ENCODE results near the gene SLK. TPM values are rescaled to one million over a fixed set of nuclear protein-coding genes. Genes with fewer than 3 reads are reported as not detected.

The SLK gene
- total RNA-seq, 6 experiments from 2014 or later: 7.9 to 16.3 (median 13.0) TPM

DNA sequence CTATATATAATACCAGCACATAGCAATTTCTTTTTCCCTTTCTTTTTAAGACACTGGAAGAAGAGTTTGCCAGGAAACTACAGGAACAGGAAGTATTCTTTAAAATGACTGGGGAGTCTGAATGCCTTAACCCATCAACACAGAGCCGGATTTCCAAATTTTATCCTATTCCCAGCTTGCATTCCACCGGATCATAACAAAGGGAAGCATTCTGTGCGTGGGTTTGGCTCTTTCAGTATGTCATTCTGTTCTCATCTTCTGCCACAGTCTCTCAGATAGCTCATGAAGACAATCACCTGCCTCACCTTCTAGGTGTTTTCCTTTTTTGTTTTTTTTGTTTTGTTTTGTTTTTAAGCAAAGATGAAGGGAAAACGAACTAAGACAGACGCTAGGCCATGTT lies 58.6 kb downstream of the SLK start:
- WGBS (ENCODE audit: insufficient coverage, low coverage, low lambda C conversion rate, missing lambda C conversion rate): 71% methylated on average over 5 of the region's 5 CpGs
- ATAC-seq (peak in 1 of 4 donors; percentile 24), DNase-seq (no peak)
- no peak overlapping the region for H3K4me3 ChIP-seq
- H3K27ac ChIP-seq: no peak overlapping the region
- H3K27me3 ChIP-seq: peaks cover 0 to 3% of the 10 kb centered on the region in 2 donors
- H3K36me3 ChIP-seq: peaks cover 0 to 43% (median 14%) of the 10 kb centered on the region in 4 donors
- H3K9me3 ChIP-seq: no peaks in the 10 kb centered on the region
- TF ChIP-seq, protein P1, sequence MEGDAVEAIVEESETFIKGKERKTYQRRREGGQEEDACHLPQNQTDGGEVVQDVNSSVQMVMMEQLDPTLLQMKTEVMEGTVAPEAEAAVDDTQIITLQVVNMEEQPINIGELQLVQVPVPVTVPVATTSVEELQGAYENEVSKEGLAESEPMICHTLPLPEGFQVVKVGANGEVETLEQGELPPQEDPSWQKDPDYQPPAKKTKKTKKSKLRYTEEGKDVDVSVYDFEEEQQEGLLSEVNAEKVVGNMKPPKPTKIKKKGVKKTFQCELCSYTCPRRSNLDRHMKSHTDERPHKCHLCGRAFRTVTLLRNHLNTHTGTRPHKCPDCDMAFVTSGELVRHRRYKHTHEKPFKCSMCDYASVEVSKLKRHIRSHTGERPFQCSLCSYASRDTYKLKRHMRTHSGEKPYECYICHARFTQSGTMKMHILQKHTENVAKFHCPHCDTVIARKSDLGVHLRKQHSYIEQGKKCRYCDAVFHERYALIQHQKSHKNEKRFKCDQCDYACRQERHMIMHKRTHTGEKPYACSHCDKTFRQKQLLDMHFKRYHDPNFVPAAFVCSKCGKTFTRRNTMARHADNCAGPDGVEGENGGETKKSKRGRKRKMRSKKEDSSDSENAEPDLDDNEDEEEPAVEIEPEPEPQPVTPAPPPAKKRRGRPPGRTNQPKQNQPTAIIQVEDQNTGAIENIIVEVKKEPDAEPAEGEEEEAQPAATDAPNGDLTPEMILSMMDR (IDR thresholded peaks at IDR 0.05): no peak
- TF ChIP-seq POLR2A (IDR thresholded peaks at IDR 0.05): no peak
- intact Hi-C loops (cut with DNase I): no loop called here
- H3K4me1 ChIP-seq: no peaks in the 10 kb centered on the region

DNA sequence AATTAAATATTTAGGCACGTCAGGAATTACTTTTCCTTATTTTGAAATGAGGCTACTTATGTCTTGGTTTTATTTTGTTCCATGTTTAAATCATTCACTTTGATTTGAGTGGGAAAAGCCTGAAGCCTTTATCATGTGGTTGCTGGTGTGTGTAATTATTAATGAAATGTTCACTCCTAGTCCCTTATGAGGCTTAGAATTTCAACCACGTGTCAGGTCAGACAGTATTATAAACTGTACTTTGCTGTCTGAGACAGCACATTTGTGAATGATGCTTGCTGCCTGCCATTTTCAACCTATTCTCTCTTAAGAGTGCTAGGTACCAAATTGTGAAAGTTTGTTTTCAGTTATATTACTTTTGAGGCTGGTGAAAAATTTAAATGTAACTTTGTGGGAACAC lies 59.8 kb downstream of the SLK start:
- peaks cover 0 to 3% of the 10 kb centered on the region in 2 donors for H3K27me3 ChIP-seq
- ATAC-seq: peak; percentile 47 to 84 (median 54)
- H3K36me3 ChIP-seq: peaks cover 0 to 32% (median 8%) of the 10 kb centered on the region in 4 donors
- TF ChIP-seq POLR2A (IDR thresholded peaks at IDR 0.05): no peak
- TF ChIP-seq, protein P1 (IDR thresholded peaks at IDR 0.05): no peak
- DNase-seq: no peak
- H3K4me3 ChIP-seq: no peak overlapping the region
- H3K27ac ChIP-seq: no peak overlapping the region
- H3K9me3 ChIP-seq: no peaks in the 10 kb centered on the region
- intact Hi-C loops (cut with DNase I): no loop called here
- H3K4me1 ChIP-seq: no peaks in the 10 kb centered on the region
- 43% methylated on average over 2 of the region's 2 CpGs for WGBS (ENCODE audit: insufficient coverage, low coverage, low lambda C conversion rate, missing lambda C conversion rate)

DNA sequence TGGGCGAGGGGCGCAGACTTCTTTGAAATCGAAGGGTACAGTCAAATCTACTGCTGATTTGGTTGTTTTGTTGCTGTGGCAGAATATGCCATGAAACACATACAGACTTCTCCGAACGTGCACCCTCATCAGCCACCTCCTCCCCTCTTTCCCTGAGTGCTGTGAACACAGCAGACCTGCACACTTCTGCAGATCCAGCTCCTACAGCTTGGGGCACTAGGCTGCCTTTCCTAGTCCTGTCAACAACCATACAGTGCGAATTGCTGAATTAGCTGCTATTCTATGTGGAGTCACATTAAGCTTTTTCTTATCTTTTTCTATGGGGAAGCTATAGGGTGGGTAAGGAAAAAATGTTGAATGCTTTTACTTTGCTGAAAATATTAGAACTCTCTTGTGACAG lies 61.2 kb downstream of the SLK start:
- 83% methylated on average over 4 of the region's 6 CpGs for WGBS (ENCODE audit: insufficient coverage, low coverage, low lambda C conversion rate, missing lambda C conversion rate)
- Histone ChIP-seq H3K27me3 (peaks cover 0 to 3% of the 10 kb centered on the region in 2 donors), H3K27ac (no peak overlapping the region), H3K9me3 (no peaks in the 10 kb centered on the region), H3K4me1 (no peaks in the 10 kb centered on the region), H3K36me3 (peaks cover 0 to 19% (median 5%) of the 10 kb centered on the region in 4 donors), H3K4me3 (no peak overlapping the region)
- intact Hi-C loops (cut with DNase I): no loop called here
- no peak for DNase-seq
- TF ChIP-seq, protein P1 (IDR thresholded peaks at IDR 0.05): peak in 2 of 4 donors; percentile 5 to 19
- TF ChIP-seq POLR2A (IDR thresholded peaks at IDR 0.05): no peak
- ATAC-seq: peak; percentile 39 to 51 (median 44)

DNA sequence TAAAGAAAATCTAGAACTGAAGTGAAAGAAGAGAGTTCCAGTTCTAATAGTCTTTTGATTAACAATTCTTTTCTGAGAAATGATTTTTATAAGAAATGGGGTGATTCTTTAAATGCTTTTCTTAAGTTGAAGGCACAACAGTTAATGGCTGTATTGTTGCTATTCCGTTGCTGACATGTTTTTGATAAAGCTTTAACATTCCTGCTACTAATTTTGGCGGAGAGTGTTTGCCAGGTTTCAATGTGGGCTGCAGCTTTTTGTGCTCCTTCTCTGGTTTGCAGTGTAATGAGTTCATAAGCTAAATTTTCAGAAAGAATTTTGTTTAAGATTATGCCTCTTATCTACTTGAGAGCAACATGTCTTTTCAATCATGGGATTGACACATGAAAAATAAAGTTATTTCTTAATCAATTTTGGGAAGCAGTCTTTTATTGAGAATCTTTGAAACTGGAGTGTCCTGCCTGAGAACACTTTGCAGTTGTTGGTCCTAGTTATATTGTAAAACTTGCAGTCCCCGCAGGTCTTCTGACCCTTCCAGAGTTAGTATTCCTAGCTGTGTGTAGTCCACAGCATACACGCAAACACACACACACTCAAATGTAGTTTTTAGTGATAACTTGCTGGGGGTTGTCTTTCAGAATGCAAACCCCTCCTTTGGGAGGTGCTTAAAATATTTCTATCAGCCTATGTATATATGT lies 62.0 kb downstream of the SLK start:
- Histone ChIP-seq H3K36me3 (peaks cover 0 to 17% (median 2%) of the 10 kb centered on the region in 4 donors), H3K4me1 (no peaks in the 10 kb centered on the region), H3K4me3 (no peak overlapping the region), H3K9me3 (no peaks in the 10 kb centered on the region), H3K27ac (no peak overlapping the region), H3K27me3 (peaks cover 0 to 3% of the 10 kb centered on the region in 2 donors)
- ATAC-seq (no peak), DNase-seq (no peak)
- WGBS (ENCODE audit: insufficient coverage, low coverage, low lambda C conversion rate, missing lambda C conversion rate): 73% methylated on average over 4 of the region's 4 CpGs
- TF ChIP-seq POLR2A (IDR thresholded peaks at IDR 0.05): no peak
- TF ChIP-seq, protein P1 (IDR thresholded peaks at IDR 0.05): no peak
- intact Hi-C loops (cut with DNase I): no loop called here
